GM23338 (cell line): ENCODE measurements around the gene FAM72A.
"Not testable (repeated sequence)": the region's sequence is repeated elsewhere in the genome, so short reads cannot be mapped to it uniquely, and the experiment has no call there.

Source experiments
- CREB1 ChIP-seq: fragments of 250-450 bp; sonication (Bioruptor Pico); IDR thresholded peaks from 2 replicates; pipeline ENCODE4 v1.5.0; 2020; ENCODE audit warnings: low read depth, mild to moderate bottlenecking, moderate library complexity
- CTCF ChIP-seq, 2 experiments: fragments of 200-600 bp in 1 of 2; sonication (generic) in 1 of 2; conservative IDR thresholded peaks; 2 replicates each; pipeline versions ENCODE4 v1.5.1 to v1.6.1; 2016 to 2017; ENCODE audit warnings: antibody characterized with exemption in 2 of 2, low read depth in 2 of 2, mild to moderate bottlenecking in 2 of 2, moderate library complexity in 1 of 2
- ETS1 ChIP-seq: IDR thresholded peaks from 2 replicates; pipeline ENCODE4 v1.6.1; 2016; ENCODE audit warnings: antibody characterized with exemption
- EZH2 ChIP-seq: fragments of 200-600 bp; sonication (generic); IDR thresholded peaks from one replicate; pipeline ENCODE4 v1.8.0; 2017; ENCODE audit warnings: antibody characterized with exemption, mild to moderate bottlenecking, low read depth; ENCODE audit not compliant: unreplicated experiment
- EZH2phosphoT487 ChIP-seq: fragments of 200-600 bp; sonication (generic); IDR thresholded peaks from one replicate; pipeline ENCODE4 v1.8.1; 2018; ENCODE audit warnings: antibody characterized with exemption; ENCODE audit not compliant: unreplicated experiment
- POLR2AphosphoS5 ChIP-seq: IDR thresholded peaks from 2 replicates; pipeline ENCODE4 v1.6.1; 2016; ENCODE audit warnings: antibody characterized with exemption, low read depth
- ZNF114 ChIP-seq: fragments of 250-450 bp; sonication (Bioruptor Pico); IDR thresholded peaks from 2 replicates; pipeline ENCODE4 v1.5.0; 2020; ENCODE audit warnings: mild to moderate bottlenecking, moderate library complexity
- ZNF462 ChIP-seq: fragments of 250-450 bp; sonication (Bioruptor Pico); IDR thresholded peaks from 2 replicates; pipeline ENCODE4 v1.5.0; 2020; ENCODE audit warnings: mild to moderate bottlenecking, moderate library complexity
- TF ChIP-seq, protein P1 (sequence below): IDR thresholded peaks from one replicate; pipeline ENCODE4 v1.6.1; 2018; ENCODE audit warnings: antibody characterized with exemption; ENCODE audit not compliant: unreplicated experiment

- TF ChIP-seq CTCF (conservative IDR thresholded peaks at IDR 0.05; ENCODE audit: low read depth in 2 of 2); POLR2AphosphoS5; EZH2phosphoT487; EZH2; CREB1; ZNF462; ETS1; ZNF114 (CRISPR knock-in tag): not testable (repeated sequence)
- TF ChIP-seq, protein P1, sequence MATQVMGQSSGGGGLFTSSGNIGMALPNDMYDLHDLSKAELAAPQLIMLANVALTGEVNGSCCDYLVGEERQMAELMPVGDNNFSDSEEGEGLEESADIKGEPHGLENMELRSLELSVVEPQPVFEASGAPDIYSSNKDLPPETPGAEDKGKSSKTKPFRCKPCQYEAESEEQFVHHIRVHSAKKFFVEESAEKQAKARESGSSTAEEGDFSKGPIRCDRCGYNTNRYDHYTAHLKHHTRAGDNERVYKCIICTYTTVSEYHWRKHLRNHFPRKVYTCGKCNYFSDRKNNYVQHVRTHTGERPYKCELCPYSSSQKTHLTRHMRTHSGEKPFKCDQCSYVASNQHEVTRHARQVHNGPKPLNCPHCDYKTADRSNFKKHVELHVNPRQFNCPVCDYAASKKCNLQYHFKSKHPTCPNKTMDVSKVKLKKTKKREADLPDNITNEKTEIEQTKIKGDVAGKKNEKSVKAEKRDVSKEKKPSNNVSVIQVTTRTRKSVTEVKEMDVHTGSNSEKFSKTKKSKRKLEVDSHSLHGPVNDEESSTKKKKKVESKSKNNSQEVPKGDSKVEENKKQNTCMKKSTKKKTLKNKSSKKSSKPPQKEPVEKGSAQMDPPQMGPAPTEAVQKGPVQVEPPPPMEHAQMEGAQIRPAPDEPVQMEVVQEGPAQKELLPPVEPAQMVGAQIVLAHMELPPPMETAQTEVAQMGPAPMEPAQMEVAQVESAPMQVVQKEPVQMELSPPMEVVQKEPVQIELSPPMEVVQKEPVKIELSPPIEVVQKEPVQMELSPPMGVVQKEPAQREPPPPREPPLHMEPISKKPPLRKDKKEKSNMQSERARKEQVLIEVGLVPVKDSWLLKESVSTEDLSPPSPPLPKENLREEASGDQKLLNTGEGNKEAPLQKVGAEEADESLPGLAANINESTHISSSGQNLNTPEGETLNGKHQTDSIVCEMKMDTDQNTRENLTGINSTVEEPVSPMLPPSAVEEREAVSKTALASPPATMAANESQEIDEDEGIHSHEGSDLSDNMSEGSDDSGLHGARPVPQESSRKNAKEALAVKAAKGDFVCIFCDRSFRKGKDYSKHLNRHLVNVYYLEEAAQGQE: not testable (repeated sequence)
Measured at GRCh38 chr1:206185778-206186177, 16.9 kb downstream of the FAM72A start.
